Fibroblast of the aortic adventitia (primary cell): Measurements from ENCODE around the gene WLS. TPM values are rescaled to one million over a fixed set of nuclear protein-coding genes. Genes with fewer than 3 reads are reported as not detected.

ENCODE experiments used
- DNase-seq: peaks from one replicate; pipeline ENCODE4 v3.0.0-alpha.2; 2010; ENCODE audit warnings: low read depth
- H3K4me3 ChIP-seq: 2 replicates; pipeline ENCODE4 v1.5.1; 2011; ENCODE audit warnings: low read depth, mild to moderate bottlenecking, control low read depth, low read length, moderate library complexity
- CTCF ChIP-seq: IDR thresholded peaks from 2 replicates; pipeline ENCODE4 v1.5.1; 2011; ENCODE audit warnings: mild to moderate bottlenecking, low read length, control low read depth, inconsistent platforms; ENCODE audit not compliant: insufficient read depth
- total RNA-seq: library from RNA; depleted of rRNA; stranded (reverse); fragments of >200 nt; gene quantifications from 2 replicates; pipeline ENCODE4 v1.2.3, GENCODE V29; 2012; ENCODE audit warnings: low replicate concordance

The WLS gene
- total RNA-seq, 1 donor = 235 TPM

GRCh38 chr1:68237040-68237439 is 4.7 kb upstream of the WLS start:
- no peak for DNase-seq
- no peak for TF ChIP-seq CTCF
- H3K4me3 ChIP-seq = no peak overlapping the region

GRCh38 chr1:68234094-68234493 is 1.8 kb upstream of the WLS start:
- no peak overlapping the region for H3K4me3 ChIP-seq
- no peak for DNase-seq
- no peak for TF ChIP-seq CTCF

- DNase-seq = no peak
- no peak for TF ChIP-seq CTCF
- H3K4me3 ChIP-seq = peak overlapping the region; percentile 97
Observed at GRCh38 chr1:68233202-68233601, 879 bp upstream of the WLS start.

- no peak for TF ChIP-seq CTCF
- peak; percentile 80 for DNase-seq
- H3K4me3 ChIP-seq = peak overlapping the region; percentile 97
Observed at GRCh38 chr1:68231627-68232288, 565 bp downstream of the WLS start.

GRCh38 chr1:68230901-68231626 is 1.3 kb downstream of the WLS start:
- no peak for DNase-seq
- no peak for TF ChIP-seq CTCF
- peak overlapping the region; percentile 97 for H3K4me3 ChIP-seq

GRCh38 chr1:68230484-68230802 is 1.9 kb downstream of the WLS start:
- peak; percentile 59 for DNase-seq
- no peak for TF ChIP-seq CTCF

More at GRCh38 chr1:68230484-68230802, 1.9 kb downstream of the WLS start:
- peak overlapping the region; percentile 97 for H3K4me3 ChIP-seq
